GM03348 (cell line): ENCODE data around the gene CCL28.
"Not testable (repeated sequence)": the region's sequence is repeated elsewhere in the genome, so short reads cannot be mapped to it uniquely, and the experiment has no call there.

ENCODE experiments used
- DNase-seq: peaks from one replicate; pipeline ENCODE4 v3.0.0; 2012; ENCODE audit warnings: low spot score

The CCL28 gene, protein sequence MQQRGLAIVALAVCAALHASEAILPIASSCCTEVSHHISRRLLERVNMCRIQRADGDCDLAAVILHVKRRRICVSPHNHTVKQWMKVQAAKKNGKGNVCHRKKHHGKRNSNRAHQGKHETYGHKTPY

GRCh38 chr5:43412156-43412555 is at the start of gene CCL28:
TSS of gene CCL28 (minus strand) at chr5:43412391. CDS start at chr5:43412316, 75 bp downstream.
- DNase-seq: no peak

DNA sequence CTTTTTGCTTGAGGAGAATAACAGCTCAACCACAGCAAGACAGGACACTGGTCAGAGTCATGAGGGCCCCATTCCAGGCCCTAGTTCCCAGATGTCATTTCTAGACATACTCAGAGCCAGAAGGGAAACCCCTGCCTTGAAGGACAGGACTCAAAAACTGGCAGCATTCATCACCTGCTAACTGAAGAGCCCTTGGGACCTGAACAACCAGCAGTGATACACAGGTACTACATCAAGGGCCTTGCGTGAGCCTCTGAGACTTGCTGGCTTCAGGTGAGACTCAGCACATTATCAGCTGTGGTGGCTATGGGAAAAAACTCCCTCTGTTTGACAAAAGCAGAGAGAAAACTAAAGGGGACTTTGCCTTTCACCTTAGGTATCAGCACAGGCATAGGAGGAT is 48.9 kb upstream of the CCL28 start:
- no peak for DNase-seq

DNA sequence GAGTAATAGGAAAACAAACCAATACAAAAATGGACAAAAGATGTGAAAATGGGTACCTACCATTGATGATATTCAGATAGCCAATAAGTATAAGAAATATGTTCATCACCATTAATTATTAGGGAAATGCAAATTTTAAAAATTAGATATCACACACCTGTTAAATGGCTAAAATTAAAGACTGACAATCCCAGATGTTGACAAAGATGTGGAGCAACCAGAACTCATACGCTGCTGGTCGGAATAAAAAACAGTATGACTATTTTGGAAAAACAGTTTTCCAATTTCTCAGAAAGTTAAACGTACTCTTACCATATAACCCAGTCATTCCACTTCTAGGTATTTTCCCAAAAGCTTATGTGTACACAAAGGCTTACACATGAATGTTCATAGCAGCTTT is 44.4 kb upstream of the CCL28 start:
- DNase-seq: no peak

DNA sequence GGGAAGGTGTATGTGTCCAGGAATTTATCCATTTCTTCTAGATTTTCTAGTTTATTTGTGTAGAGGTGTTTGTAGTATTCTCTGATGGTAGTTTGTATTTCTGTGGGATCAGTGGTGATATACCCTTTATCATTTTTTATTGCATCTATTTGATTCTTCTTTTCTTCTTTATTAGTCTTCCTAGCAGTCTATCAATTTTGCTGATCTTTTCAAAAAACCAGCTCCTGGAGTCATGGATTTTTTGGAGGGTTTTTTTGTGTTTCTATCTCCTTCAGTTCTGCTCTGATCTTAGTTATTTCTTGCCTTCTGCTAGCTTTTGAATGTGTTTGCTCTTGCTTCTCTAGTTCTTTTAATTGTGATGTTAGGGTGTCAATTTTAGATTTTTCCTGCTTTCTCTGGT is 29.4 kb upstream of the CCL28 start:
- DNase-seq: not testable (repeated sequence)

DNA sequence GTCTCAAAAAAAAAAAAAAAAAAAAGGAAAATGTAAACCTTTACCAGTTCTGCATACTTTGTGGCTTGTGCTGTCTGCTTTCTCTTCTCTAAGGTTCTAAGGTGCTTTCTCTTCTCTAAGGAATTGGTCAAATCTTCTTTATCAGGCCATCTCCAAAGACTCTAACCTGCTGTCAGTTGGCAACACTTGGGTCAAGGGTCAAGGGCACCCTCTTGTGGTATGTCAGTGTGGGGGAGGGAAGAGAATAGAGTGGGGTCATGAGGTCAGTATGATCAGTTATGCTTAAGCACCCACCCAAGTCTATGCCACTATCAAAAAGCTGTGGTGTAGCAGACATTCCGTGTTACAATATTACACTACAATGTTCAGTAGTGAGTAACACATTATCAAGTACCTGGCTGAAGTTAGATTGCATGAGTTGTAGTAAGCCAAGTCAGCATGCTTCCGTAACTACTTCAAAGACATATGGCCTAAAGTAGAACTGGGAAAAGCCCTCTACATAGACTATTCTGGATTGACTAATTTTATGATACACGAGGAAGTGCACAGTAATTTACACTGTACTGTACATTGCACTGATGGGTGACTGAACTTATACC is 25.0 kb upstream of the CCL28 start:
- no peak for DNase-seq

DNA sequence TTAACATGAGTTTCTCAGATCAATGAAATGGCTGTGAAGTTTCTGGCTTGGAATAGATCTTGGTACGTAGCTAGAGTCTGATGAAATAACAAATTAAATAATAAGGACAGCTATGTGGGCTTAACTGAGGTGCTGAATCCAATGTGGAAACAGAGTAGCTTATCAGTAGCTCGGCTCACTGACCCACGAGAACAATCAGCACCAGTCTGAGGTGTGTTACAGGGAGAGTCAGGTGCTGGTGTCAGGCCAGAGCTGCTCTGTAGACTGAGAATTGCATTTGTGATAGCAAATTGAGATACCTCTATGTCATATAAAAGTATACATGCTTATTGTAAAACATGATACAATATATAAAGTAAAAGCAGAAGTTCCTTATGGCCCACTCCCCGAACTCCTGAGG is 21.2 kb upstream of the CCL28 start:
- no peak for DNase-seq

DNA sequence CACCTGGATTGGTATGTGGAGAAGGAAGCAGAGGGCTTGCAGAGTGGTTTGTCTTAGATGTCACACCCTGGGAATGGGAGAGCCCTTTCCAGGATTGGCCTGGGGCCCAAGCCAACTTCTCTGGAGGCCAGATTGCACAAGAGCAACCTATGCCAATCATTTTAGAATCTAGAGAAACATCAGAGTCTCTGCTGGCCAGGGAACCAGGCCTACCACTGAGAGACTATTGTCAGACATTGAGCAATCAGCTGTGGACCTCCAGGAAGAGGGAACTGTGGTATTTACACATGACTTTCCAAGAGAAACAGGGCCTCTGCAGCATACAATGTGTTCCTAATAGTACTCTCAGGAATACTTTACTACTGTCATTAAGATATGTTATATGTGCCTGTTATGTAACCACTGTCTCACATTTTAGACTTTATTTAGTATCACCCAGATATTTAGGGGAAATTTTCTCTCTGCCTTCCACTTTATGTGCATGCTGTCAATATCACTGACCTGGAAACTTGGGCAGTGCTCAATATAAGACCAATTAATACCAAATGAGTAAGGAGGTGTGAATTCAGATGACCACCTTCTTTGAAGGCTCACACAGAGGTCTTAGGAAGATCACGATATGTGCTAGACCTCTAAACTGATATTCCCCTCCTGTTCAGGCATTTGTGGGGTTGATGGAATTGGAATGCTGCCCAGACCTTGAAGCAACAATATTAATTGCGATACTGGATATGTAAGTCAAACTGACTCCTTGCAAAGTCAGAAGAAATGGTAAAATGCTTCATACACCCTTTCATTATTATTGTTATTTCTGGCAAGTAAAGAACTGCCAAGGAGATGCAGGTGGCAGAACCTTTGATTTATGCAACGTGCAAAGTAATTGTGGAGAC is 20.5 kb upstream of the CCL28 start:
- peak; percentile 78 for DNase-seq

- DNase-seq: no peak
Measured at GRCh38 chr5:43429706-43430105, 17.5 kb upstream of the CCL28 start.

DNA sequence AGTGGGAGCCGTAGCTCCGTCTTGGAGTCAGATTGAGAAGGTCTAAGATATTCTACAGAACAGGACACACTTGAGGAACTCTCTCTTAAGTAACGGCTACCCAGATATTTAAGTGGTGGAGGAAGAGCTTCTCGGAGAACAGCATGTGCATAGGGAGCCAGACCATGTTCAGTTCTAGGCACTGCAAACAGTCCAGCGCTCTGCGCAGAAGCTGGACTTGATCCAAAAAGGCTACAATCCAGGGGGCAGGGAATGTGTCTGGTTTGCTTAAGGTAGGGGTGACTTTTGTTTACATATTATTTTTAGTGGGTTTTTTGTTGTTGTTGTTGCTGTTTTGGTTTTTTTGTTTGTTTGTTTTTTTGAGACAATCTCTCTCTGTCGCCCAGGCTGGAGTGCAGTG is 16.8 kb upstream of the CCL28 start:
- DNase-seq: no peak

- no peak for DNase-seq
Measured at GRCh38 chr5:43427306-43427705, 15.1 kb upstream of the CCL28 start.

GRCh38 chr5:43425983-43426382 is 13.8 kb upstream of the CCL28 start:
- DNase-seq: peak; percentile 72

DNA sequence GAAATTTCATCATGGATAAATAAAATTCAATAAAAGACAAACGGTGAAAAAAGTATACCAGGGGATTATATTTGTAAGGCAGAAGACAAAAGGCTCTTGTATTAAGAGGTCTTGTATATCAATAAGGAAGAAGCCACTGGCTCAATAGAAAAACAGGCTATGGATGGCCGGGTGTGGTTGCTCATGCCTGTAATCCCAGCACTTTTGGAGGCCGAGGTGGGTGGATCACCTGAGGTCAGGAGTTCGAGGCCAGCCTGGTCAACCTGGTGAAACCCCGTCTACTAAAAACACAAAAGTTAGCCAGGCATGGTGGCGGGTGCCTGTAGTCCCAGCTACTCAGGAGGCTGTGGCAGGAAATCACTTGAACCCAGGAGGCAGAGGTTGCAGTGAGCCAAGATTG is 10.9 kb upstream of the CCL28 start:
- not testable (repeated sequence) for DNase-seq

DNA sequence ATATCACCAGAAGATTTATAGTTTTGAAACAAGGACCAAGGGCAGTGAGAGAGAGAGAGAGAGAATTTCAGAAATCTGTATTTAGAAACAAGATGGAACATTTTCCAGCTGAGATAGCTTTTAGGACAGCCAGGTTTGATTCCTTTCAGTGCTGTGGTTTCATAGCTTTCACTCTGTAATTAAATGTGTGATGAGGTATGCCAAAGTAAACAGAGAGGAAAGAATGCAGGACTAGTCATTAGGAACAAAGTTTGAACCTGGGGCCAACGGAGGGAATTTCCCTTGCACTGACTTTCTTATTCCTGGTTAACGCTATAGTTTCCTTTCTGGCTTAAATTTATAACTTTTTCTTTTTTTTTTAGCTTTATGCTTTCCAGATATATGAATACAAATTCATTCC is 10.0 kb upstream of the CCL28 start:
- DNase-seq: peak; percentile 47

DNA sequence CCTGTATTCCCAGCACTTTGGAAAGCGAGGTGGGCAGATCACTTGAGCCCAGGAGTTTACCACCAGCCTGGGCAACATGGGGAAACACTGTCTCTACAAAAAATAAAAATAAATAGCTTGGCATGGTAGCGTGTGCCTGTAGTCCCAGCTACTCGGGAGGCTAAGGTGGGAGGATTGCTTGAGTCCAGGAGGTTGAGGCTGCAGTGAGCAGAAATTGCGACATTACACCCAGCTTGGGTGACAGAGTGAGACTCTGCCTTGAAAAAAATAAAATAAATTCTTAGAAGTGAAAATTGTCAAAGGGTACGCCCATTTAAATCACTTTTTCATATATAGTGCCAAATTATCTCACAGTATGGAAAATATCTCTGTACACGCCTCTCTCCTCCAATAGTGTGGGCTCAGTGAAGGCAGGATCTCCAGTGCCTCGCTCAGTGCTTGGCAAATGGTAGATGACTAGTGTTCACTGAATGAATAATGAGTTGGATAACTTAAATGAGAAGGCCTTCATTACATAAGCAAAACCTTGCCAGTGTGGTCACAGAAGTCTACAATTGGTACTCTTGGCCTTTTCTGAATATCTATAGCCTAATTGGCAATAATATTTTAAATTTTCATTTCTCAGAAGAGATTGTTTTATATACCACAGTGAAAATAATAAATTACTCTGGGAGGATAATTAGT is 9.4 kb upstream of the CCL28 start:
- DNase-seq: no peak

DNA sequence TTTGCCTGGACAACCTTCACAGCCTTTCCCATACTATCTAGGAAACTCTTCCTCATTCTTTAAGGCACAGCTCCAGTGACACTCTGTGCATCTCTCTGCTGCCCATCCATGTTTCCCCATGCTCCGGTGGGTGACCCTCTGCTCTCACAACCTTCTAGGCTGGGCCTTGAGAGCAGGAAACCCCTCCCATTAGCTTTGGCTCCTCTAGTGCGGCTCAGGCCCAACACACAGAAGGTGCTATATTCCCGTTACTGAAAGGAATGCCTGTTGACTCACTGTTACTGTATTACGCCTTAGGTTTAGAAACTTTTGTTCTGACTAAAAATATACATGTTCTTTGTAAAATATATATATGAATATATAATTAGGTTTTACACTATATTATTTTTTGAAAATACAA is 8.1 kb upstream of the CCL28 start:
- no peak for DNase-seq

GRCh38 chr5:43418561-43418960 is 6.4 kb upstream of the CCL28 start:
- DNase-seq: no peak

DNA sequence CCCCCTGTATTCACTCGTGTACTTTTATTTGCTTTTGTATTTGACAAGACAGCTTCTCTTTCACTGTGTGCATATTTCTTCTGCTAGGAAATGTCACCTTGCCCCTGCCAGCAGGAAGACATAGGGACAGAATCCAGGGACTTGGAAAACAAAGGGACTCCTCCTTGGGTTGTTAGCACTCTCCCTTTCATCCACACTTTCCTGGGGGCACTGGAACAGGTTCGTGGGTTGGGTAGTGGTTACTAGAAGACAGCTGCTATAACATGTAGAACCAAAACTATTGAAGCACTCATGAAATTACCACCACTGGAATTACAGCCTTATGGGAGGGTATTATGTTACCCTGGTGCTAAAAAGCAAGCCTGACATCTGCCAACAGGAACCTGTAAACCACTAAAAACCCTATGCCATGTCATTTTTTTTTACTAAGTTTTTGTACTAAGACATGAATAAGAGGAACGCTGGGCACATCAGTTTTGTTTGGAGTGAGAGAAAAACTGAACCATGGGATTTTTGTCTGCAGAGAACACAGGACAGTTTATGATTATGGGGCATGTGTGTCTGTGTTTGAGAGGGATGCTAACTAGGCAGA is 4.7 kb upstream of the CCL28 start:
- DNase-seq: no peak

- no peak for DNase-seq
Measured at GRCh38 chr5:43415935-43416802, 4.0 kb upstream of the CCL28 start.

GRCh38 chr5:43413966-43414365 is 1.8 kb upstream of the CCL28 start:
- DNase-seq: no peak

DNA sequence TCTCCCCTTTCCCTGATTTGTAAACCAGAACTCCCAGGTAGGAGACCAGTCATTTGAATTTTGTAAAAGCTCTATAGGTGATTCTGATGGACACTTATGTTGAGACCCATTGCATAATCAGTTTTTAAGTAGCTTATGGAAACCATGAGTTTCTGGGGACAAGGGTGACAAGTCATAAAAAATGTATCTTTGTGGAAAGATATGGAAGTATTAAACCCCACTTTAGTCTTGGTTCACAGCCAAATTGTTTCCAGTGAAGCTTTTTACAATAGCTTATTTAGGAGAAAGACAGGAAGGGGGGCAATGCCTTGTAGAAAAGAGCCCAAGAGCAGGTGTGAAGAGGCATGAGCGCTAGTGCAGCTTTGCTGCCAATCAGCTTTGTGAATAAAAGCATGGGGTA is 453 bp upstream of the CCL28 start:
- DNase-seq: no peak

- no peak for DNase-seq
Measured at GRCh38 chr5:43411495-43411894, 696 bp downstream of the CCL28 start.
